Karpas-422 (cell line): ENCODE measurements around the gene EDDM3A. TPM values are rescaled to one million over a fixed set of nuclear protein-coding genes. Genes with fewer than 3 reads are reported as not detected.

Experiments used
- DNase-seq: peaks from one replicate; pipeline ENCODE4 v3.0.0-alpha.2; 2015
- H2AFZ ChIP-seq: fragments of 200-600 bp; sonication (generic); 2 replicates; pipeline ENCODE4 v1.6.1; 2014; ENCODE audit warnings: antibody characterized with exemption, low read length, mixed read lengths
- H3K27ac ChIP-seq: fragments of 200-600 bp; sonication (generic); 2 replicates; pipeline ENCODE4 v1.5.1; 2014; ENCODE audit warnings: mild to moderate bottlenecking, low read length, moderate library complexity
- H3K27me3 ChIP-seq: fragments of 200-600 bp; sonication (generic); 2 replicates; pipeline ENCODE4 v1.6.1; 2014; ENCODE audit warnings: low read length, mixed read lengths
- H3K36me3 ChIP-seq: fragments of 200-600 bp; sonication (generic); 2 replicates; pipeline ENCODE4 v1.6.1; 2014; ENCODE audit warnings: low read length, mixed read lengths; ENCODE audit not compliant: insufficient read depth
- H3K4me1 ChIP-seq: fragments of 200-600 bp; sonication (generic); 2 replicates; pipeline ENCODE4 v1.6.1; 2014; ENCODE audit warnings: mild to moderate bottlenecking, low read length, mixed read lengths
- H3K4me2 ChIP-seq: fragments of 200-600 bp; sonication (generic); 2 replicates; pipeline ENCODE4 v1.6.1; 2014; ENCODE audit warnings: low read length, low read depth, mild to moderate bottlenecking; ENCODE audit not compliant: poor library complexity, severe bottlenecking
- H3K4me3 ChIP-seq: fragments of 200-600 bp; sonication (generic); 2 replicates; pipeline ENCODE4 v1.5.1; 2014; ENCODE audit warnings: mild to moderate bottlenecking, antibody characterized with exemption, low read length, mixed read lengths
- H3K79me2 ChIP-seq: fragments of 200-600 bp; sonication (generic); 2 replicates; pipeline ENCODE4 v1.6.1; 2014; ENCODE audit warnings: mild to moderate bottlenecking, low read length, mixed read lengths
- H3K9ac ChIP-seq: fragments of 200-600 bp; sonication (generic); 2 replicates; pipeline ENCODE4 v1.6.0; 2014; ENCODE audit warnings: low read length
- H3K9me2 ChIP-seq: fragments of 200-600 bp; sonication (generic), shearing (Covaris generic); replicated peaks from 2 replicates; pipeline ENCODE4 v1.6.0; 2014; ENCODE audit warnings: mild to moderate bottlenecking, low read length, moderate library complexity; ENCODE audit not compliant: insufficient read depth
- H3K9me3 ChIP-seq: fragments of 300-700, 200-600 bp; sonication (generic); 2 replicates; pipeline ENCODE4 v1.6.1; 2014; ENCODE audit warnings: low read length, mixed read lengths
- H4K20me1 ChIP-seq: fragments of 200-600 bp; sonication (generic); 2 replicates; pipeline ENCODE4 v1.6.1; 2014; ENCODE audit warnings: mild to moderate bottlenecking, antibody characterized with exemption, low read length, low read depth; ENCODE audit not compliant: insufficient read depth
- total RNA-seq: library from RNA; depleted of rRNA; stranded (reverse); fragments of >200 nt; shearing (Covaris generic); gene quantifications from 2 replicates; pipeline ENCODE4 v1.2.3, GENCODE V29; 2014; ENCODE audit warnings: low replicate concordance

EDDM3A gene
- total RNA-seq, 1 experiment from 2014 or later = not detected

DNA sequence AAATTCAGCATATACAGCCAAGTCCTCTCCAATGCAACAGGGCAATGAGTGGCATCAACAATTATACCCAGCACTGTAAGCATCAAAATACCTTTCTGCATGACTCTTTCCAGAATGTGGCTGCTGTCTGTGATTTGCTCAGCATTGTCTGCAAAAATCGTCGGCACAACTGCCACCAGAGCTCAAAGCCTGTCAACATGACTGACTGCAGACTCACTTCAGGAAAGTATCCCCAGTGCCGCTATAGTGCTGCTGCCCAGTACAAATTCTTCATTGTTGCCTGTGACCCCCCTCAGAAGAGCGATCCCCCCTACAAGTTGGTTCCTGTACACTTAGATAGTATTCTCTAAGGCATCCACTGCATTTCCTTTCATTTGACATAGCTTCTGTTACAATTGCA is 36.1 kb downstream of the EDDM3A start:
- Histone ChIP-seq H3K9me3 (no peaks in the 10 kb centered on the region), H3K4me3 (no peak overlapping the region), H3K27ac (no peak overlapping the region), H4K20me1 (no peaks in the 10 kb centered on the region), H3K27me3 (no peaks in the 10 kb centered on the region), H2AFZ (no peak overlapping the region), H3K79me2 (no peaks in the 10 kb centered on the region), H3K9me2 (no peaks in the 10 kb centered on the region), H3K4me2 (no peak overlapping the region), H3K4me1 (no peaks in the 10 kb centered on the region), H3K36me3 (no peaks in the 10 kb centered on the region), H3K9ac (no peak overlapping the region)
- DNase-seq = no peak

DNA sequence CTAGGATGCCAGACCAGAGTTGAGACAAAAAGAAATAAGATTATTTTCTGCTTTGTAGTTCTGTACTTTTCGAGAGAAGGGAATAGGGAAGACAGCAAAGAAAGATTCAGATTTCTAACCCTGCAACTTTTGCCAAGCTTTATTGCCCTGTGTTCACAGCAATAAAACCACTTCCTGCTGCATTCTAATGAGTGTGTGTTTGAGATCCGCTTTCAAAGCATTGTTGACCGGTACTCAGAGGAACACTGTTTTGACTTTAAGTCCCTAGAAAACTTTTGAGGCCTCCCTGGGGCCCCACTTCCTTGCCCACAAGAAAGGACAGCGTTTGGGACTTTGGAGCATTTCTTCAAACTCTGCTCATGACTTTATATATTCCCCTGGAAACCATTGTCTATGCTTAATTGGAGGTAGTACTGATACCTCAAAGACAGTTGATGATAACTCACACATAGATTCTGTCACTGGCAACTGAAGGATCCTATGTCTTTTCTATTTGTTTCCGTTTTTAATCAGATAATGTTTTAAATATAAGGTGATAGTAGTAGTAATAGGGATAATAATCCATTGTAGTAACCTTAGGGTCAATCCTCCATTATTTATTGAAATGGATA is 36.7 kb downstream of the EDDM3A start:
- Histone ChIP-seq H3K4me1 (no peaks in the 10 kb centered on the region), H3K4me2 (no peak overlapping the region), H3K9ac (no peak overlapping the region), H3K79me2 (no peaks in the 10 kb centered on the region), H3K27ac (no peak overlapping the region), H3K9me3 (no peaks in the 10 kb centered on the region), H3K36me3 (no peaks in the 10 kb centered on the region), H2AFZ (no peak overlapping the region), H3K4me3 (no peak overlapping the region), H3K9me2 (no peaks in the 10 kb centered on the region), H3K27me3 (no peaks in the 10 kb centered on the region), H4K20me1 (no peaks in the 10 kb centered on the region)
- DNase-seq = no peak

GRCh38 chr14:20787025-20787424 is 41.3 kb downstream of the EDDM3A start:
- Histone ChIP-seq H3K9me2 (no peaks in the 10 kb centered on the region), H3K4me1 (no peaks in the 10 kb centered on the region), H3K9me3 (no peaks in the 10 kb centered on the region), H3K27me3 (no peaks in the 10 kb centered on the region), H3K9ac (no peak overlapping the region), H3K27ac (no peak overlapping the region), H3K36me3 (no peaks in the 10 kb centered on the region), H2AFZ (no peak overlapping the region), H3K79me2 (no peaks in the 10 kb centered on the region), H4K20me1 (no peaks in the 10 kb centered on the region), H3K4me3 (no peak overlapping the region), H3K4me2 (no peak overlapping the region)
- DNase-seq = no peak

- H3K27me3 ChIP-seq = no peaks in the 10 kb centered on the region
- no peaks in the 10 kb centered on the region for H3K36me3 ChIP-seq
- no peak overlapping the region for H2AFZ ChIP-seq
- no peak overlapping the region for H3K4me2 ChIP-seq
- no peaks in the 10 kb centered on the region for H3K9me2 ChIP-seq
- no peaks in the 10 kb centered on the region for H3K79me2 ChIP-seq
- H3K9me3 ChIP-seq = no peaks in the 10 kb centered on the region
- H3K9ac ChIP-seq = no peak overlapping the region
- H3K4me3 ChIP-seq = no peak overlapping the region
- no peak for DNase-seq
- no peak overlapping the region for H3K27ac ChIP-seq
- no peaks in the 10 kb centered on the region for H3K4me1 ChIP-seq
- H4K20me1 ChIP-seq = no peaks in the 10 kb centered on the region
Observed at GRCh38 chr14:20789230-20789813, 43.6 kb downstream of the EDDM3A start.

DNA sequence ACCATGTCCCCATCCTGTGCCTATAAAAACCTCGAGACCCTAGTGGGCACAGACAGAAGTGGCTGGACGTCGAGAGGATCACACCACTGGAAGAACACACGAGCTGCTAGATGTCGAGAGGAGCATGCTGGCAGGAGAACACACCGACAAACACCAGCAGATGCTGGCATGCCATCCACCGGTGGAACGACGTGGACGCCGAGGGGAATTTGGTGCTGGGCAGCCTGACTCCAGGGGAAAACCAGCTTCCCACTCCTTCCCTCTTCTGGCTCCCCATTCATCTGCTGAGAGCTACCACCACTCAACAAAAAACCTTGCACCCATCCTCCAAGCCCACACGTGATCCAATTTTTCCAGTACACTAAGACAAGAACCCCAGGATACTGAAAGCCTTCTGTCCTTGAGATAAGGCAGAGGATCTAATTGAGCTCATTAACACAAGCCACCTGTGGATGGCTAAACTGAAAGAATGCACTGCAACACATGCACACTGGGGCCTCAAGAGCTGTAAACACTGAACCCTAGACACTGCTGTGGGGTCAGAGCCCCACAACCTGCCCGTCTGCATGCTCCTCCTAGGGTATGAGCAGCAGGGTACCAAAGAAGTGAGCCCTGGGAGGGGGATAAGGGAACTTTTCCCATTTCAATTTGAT is 44.9 kb downstream of the EDDM3A start:
- no peaks in the 10 kb centered on the region for H3K27me3 ChIP-seq
- H3K9ac ChIP-seq = no peak overlapping the region
- no peak overlapping the region for H3K27ac ChIP-seq
- DNase-seq = no peak
- H2AFZ ChIP-seq = no peak overlapping the region
- H4K20me1 ChIP-seq = no peaks in the 10 kb centered on the region
- H3K9me2 ChIP-seq = no peaks in the 10 kb centered on the region
- no peaks in the 10 kb centered on the region for H3K79me2 ChIP-seq
- H3K4me3 ChIP-seq = no peak overlapping the region
- no peak overlapping the region for H3K4me2 ChIP-seq
- H3K36me3 ChIP-seq = no peaks in the 10 kb centered on the region
- H3K4me1 ChIP-seq = no peaks in the 10 kb centered on the region
- no peaks in the 10 kb centered on the region for H3K9me3 ChIP-seq

DNA sequence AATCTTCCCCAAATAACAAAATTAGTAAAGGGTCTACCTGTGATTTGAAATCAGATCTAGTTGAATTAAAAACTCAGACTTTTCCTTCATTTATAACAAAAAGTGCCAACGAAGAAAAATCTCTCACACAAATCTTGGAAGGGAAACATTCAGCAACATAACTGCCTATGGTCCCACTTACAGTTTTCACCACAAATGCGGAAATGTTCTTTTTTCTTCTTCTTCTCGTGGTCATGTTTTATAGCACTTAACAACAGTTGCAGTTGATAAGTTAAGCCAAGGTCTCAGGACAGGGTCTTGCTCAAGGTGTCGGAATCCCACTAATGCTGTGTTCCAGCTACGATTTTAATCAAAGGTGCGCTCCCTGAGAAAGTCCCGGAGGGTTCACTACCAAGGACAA is 45.5 kb downstream of the EDDM3A start:
- no peaks in the 10 kb centered on the region for H3K79me2 ChIP-seq
- no peak overlapping the region for H3K9ac ChIP-seq
- H4K20me1 ChIP-seq = no peaks in the 10 kb centered on the region
- no peak overlapping the region for H3K27ac ChIP-seq
- no peaks in the 10 kb centered on the region for H3K4me1 ChIP-seq
- H3K9me2 ChIP-seq = no peaks in the 10 kb centered on the region
- H3K36me3 ChIP-seq = no peaks in the 10 kb centered on the region
- no peaks in the 10 kb centered on the region for H3K27me3 ChIP-seq
- H3K4me3 ChIP-seq = no peak overlapping the region
- no peak overlapping the region for H2AFZ ChIP-seq
- DNase-seq = no peak
- H3K9me3 ChIP-seq = no peaks in the 10 kb centered on the region
- H3K4me2 ChIP-seq = no peak overlapping the region

- no peak overlapping the region for H3K27ac ChIP-seq
- H2AFZ ChIP-seq = no peak overlapping the region
- H3K9ac ChIP-seq = no peak overlapping the region
- no peak overlapping the region for H3K4me2 ChIP-seq
- H3K27me3 ChIP-seq = no peaks in the 10 kb centered on the region
- H3K79me2 ChIP-seq = no peaks in the 10 kb centered on the region
- H3K4me3 ChIP-seq = no peak overlapping the region
- H3K4me1 ChIP-seq = no peaks in the 10 kb centered on the region
- no peaks in the 10 kb centered on the region for H3K36me3 ChIP-seq
- no peak for DNase-seq
- no peaks in the 10 kb centered on the region for H3K9me2 ChIP-seq
- no peaks in the 10 kb centered on the region for H4K20me1 ChIP-seq
- H3K9me3 ChIP-seq = no peaks in the 10 kb centered on the region
Observed at GRCh38 chr14:20791597-20791996, 45.9 kb downstream of the EDDM3A start.

- Histone ChIP-seq H3K27ac (no peak overlapping the region), H4K20me1 (no peaks in the 10 kb centered on the region), H3K9ac (no peak overlapping the region), H3K4me3 (no peak overlapping the region), H3K4me1 (no peaks in the 10 kb centered on the region), H3K9me2 (no peaks in the 10 kb centered on the region), H3K27me3 (no peaks in the 10 kb centered on the region), H3K36me3 (no peaks in the 10 kb centered on the region), H3K9me3 (no peaks in the 10 kb centered on the region), H3K79me2 (no peaks in the 10 kb centered on the region), H2AFZ (no peak overlapping the region), H3K4me2 (no peak overlapping the region)
- DNase-seq = no peak
Observed at GRCh38 chr14:20792556-20792955, 46.9 kb downstream of the EDDM3A start.
